Esophagus squamous epithelium (tissue), 4 donors: ENCODE data around the gene EFCAB13.

ENCODE experiments used
- POLR2A ChIP-seq, 4 donors: fragments of 450-650 bp; IDR thresholded peaks; one replicate each; pipeline ENCODE4 v1.6.1; 2017; ENCODE audit warnings: antibody characterized with exemption in 4 of 4, mild to moderate bottlenecking in 4 of 4, moderate library complexity in 3 of 4
- TF ChIP-seq, protein P1 (sequence below), 6 experiments: fragments of 450-650 bp in 4 of 6; fragments of 200-600 bp in 2 of 6; sonication (generic) in 2 of 6; IDR thresholded peaks; one replicate each; pipeline ENCODE4 v1.5.1; 2016 to 2019; ENCODE audit warnings: antibody characterized with exemption in 6 of 6, mild to moderate bottlenecking in 4 of 6, moderate library complexity in 4 of 6

DNA sequence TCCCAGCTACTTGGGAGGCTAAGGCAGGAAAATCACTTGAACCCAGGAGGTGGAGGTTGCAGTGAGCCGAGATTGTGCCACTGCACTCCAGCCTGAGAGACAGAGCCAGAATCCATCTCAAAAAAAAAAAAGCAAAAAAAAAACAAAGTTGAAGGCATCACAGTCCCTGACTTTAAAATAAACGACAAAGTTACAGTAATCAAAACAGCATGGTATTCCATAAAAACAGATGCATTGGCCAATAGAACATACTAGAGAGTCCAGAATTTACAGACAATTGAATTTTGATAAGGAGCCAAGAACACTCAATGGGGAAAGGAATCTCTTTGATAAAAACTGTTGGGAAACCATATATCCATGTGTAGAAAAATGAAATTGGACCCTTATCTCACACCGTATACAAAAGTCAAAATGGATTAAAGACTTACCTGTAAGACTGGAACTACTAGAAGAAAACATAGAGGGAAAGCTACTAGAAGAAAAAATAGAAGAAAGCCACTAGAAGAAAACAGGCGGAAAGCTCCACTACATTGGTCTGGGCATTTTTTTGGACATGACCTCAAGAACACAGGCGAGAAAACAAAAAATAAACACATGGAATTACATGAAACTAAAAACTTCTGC is 2.8 kb upstream of the EFCAB13 start:
- TF ChIP-seq POLR2A (IDR thresholded peaks at IDR 0.05), result no peak
- TF ChIP-seq, protein P1, sequence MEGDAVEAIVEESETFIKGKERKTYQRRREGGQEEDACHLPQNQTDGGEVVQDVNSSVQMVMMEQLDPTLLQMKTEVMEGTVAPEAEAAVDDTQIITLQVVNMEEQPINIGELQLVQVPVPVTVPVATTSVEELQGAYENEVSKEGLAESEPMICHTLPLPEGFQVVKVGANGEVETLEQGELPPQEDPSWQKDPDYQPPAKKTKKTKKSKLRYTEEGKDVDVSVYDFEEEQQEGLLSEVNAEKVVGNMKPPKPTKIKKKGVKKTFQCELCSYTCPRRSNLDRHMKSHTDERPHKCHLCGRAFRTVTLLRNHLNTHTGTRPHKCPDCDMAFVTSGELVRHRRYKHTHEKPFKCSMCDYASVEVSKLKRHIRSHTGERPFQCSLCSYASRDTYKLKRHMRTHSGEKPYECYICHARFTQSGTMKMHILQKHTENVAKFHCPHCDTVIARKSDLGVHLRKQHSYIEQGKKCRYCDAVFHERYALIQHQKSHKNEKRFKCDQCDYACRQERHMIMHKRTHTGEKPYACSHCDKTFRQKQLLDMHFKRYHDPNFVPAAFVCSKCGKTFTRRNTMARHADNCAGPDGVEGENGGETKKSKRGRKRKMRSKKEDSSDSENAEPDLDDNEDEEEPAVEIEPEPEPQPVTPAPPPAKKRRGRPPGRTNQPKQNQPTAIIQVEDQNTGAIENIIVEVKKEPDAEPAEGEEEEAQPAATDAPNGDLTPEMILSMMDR (IDR thresholded peaks at IDR 0.05), result no peak
